HK-2 (cell line): ENCODE measurements around the gene ZNF296.
A peak's percentile ranks its signal among the peaks of the same experiment; 100 is the strongest.

Source experiments
- DNase-seq: peaks from one replicate; pipeline ENCODE4 v3.0.0-alpha.2; 2018; ENCODE audit not compliant: unreplicated experiment

Gene ZNF296

GRCh38 chr19:45082170-45082569, 5.9 kb upstream of the ZNF296 start:
- no peak for DNase-seq

- DNase-seq, result no peak
These were observed 3.7 kb upstream of the ZNF296 start for GRCh38 chr19:45079911-45080370.

DNA sequence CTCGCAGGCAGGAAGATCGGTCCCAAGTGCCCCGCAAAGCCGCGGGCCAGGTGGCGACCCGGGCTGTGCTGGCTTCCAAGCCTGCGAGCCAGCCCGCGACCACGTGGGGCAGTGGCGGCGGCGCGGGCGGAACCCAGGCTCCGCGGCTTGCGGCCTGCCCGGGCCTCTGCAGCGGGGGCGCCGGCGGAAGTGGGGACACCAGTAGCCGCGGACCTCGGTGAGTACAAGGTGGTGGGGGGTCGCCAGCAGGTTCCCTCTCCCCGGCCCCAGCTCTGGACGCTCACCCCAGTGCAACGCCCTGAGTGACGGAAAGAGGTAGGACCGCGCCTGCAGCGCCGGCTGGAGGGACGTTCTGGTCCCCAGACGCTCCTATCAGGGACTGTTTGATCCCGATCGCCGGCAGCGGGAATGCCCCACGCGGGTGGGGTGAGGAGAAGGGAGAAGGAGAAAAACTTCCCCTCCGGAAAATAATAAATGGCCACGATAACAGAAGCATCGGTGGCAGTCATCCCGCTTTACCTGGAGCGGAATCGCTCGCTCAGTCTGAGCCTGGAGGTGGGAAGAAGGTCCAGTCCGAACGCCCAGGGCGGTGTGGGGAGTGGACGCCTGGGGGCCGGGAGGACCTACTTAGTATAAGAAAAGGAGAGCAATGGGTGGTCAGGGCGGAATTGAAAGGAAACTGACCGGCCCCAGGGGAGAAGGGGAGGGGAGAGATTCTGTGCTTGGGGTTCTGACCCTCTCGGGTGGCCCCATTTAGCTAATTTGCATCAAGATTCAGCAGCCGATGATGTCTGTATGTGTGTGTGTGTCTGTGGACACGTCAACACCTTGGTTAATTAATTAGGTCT, 3.0 kb upstream of the ZNF296 start, which contains the start of gene GEMIN7:
Gene GEMIN7, plus strand, starts transcription at position 198 of the 848 bp plus-strand sequence. CDS start 10,855 bp downstream, outside the sequence.
- DNase-seq, result peak; percentile 82

DNA sequence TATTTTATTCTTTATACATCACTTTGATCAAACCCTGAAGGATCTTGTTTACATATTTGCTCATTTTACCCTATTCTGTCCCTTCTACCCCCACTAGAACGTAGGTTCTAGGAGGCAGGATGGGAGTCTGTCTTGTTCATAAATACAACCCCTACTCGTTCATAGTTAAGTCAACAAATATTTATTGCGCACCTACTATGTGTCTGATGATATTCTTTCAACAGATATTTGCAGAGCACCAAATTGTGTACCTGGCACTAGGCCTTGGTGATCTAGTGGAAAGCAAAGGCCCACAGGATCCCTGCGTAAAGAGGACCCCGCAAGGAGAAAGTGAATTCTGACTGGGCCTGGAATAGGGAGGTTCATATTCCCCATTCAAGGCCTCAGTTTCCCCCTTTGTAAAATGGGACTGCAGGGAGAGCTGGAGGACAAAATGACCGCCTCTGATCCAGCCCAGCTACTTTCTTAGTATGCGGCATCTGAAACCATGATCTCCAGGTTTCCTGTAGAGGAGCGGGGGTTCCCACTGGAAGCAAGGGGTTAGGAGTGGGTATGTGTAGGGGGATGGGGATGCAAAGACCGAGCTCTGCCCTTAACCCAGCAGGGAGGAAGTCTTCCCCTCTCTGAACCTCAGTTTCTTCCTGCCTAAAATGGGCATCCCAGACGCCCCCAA, 2.2 kb upstream of the ZNF296 start:
- DNase-seq, result no peak

- no peak for DNase-seq
These were observed 813 bp upstream of the ZNF296 start for GRCh38 chr19:45076851-45077730.

DNA sequence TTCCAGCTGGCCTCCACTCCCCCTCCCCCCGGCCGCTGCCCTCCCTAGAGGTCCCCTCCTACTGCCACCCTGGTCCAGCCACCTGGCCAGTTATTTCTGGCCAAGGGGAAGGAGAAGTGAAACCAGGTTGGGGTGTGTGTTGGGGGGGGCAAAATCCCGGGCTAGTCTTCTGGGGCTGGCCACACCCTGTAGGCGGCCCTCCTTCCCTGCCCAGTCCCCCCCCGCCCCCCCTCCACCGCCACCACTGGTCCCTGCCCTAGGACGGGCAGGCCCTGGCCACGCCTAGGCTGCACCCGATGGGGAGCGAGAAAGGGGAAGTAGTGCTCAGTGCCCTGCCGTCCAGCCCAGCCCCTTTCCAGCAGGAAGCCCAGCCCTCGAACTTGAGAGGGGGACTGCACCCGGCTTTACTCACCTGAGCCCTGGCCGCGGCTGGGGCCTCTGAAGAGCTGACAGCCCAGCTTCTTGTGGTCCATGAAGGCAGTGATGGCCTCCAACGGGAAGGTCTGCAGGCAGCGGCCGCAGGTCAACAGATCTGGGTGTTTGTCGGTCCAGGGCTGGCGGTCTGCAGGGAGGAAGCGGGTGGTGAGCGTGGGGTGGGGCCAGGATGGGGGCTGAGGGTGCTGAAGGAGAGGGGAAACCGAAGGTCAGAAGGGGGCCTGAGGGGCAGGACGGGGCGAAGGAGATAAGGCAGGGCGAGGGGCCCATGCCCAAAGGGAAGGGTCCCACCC, 813 bp downstream of the ZNF296 start:
- DNase-seq, result peak; percentile 79

DNA sequence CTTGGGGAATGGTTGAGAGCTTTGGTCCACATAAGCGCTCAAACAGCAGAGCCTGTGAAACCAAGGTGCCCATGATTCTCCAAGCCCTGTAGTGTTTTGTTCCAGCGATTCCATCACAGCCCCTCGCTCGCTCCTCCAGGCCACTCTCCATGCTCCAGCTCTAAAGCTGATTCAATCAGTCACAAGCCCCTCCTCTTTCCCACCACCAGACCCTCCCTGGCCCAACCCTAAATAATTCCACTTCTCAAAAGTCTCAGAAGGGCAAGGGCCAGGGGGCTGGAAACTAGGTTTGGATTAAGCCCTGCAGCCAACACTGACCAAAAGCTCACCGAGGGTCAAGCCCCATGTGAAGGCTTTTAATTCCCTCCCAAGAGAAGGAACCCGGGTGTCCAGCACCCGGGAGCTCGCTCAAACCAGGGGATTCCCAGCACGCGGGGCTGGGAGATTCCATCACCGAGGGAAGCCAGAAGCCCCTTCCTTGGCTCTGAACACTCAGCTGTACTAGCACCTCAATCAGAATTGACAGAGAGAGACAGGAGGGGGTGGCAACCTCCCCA, 1.5 kb downstream of the ZNF296 start:
- DNase-seq, result no peak

- DNase-seq, result no peak
These were observed 4.1 kb downstream of the ZNF296 start for GRCh38 chr19:45071969-45072790.

DNA sequence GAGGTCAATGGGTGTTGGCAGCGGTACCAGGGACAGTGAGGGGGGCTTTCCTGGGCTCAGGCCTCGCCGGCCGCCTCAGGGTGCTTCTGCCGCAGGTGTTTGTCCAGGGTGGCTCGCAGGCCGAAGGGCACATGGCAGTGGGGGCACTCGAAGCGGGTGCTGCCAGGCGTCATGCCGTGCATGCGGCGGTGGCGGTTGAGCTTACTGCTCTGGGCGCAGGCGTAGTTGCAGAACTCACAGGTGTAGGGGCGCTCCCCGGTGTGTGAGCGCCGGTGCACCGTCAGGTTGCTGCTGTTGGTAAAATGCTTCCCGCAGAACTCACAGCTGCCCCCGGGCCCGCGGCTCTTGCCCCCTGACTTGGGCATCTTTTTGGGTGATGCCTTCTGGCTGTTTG, 4.7 kb downstream of the ZNF296 start:
- DNase-seq, result no peak

DNA sequence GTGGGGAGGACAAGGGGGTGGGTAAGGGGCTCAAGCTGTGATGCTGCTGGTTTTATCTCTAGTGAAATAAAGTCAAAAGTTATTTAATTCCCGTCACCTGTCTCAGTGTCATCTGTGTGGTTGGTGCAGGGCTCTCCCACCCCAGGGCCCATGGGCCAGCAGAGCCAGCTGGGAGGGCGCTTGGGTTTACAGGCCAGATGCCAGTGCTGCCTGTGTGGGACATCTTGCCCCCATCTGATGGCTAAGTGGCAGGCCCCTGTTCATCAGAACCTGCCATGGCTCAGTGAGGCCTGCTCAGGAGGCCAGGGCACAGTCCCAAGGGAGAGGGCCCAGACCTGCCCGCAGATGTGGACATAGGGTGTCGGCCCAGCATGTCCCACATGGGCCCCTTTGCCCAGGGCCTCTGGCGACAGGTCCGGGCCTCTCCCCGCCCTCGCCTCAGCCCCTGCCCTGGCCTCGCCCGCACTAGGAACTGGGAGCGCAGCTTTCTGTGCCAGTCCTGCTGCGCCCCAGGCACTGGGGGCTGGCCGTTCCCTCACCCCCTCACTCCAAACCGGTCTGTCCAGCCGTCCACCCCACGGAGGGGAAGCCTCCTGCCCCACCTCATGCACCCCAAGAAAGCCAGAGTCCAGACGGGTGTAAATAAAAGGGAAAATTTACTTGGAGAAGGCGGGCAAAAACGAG, 5.3 kb downstream of the ZNF296 start:
- no peak for DNase-seq

DNA sequence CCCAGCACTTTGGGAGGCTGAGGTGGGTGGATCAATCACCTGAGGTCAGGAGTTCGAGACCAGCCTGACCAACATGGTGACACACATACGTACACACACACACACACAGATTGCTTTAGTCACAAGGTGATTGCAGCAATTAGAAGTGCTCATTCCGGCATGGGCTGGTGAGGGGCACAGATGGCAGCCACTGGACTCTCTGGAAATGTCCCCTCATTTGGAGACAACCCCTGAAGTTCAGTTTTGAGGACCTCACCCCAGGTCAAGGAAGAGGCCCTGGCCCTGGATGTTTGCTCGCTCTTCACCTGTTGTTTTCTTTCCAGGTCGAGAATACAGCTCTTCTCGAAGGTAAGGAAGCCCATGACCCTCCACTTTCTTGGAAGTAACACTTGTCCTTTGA, 6.1 kb downstream of the ZNF296 start:
- DNase-seq, result no peak

DNA sequence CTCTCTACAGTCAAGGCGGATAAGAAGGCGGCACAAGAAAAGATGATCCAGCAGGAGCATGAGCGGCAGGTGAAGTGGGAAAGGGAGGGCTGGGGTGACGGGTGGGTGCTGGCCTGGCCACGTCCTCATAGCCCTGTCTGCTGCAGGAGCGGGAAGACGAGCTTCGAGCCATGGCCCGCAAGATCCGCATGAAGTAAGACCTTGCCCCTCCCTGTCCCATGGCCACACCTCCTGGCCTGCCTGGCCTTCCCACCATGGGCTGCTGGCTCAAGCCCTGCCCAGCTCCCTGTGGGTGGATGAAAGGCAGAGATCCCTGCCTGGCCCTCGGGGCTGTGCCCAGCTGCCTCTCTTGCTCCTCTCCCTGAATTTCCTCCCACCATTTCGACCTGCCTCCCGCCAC, 7.2 kb downstream of the ZNF296 start:
- no peak for DNase-seq

DNA sequence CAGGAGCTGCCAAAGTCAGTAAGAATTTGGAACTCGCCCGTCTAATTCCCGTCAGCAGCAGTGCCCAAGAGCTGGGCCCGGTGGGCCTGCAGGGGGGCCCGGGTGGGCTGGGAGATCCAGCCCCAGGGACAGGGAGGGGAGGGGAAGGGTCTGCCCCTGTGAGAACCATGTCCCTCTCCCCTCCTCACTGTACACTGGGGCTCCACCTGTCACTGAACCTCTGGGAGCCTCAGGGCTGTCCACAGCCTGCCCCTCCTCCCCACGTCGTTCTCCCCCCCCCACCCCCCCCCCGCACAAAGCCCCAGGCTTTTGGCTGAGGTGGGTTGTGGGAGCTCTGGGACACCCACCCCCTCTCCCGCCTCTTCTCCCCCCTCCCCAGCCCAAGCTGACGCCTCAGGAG, 8.2 kb downstream of the ZNF296 start:
- DNase-seq, result no peak

DNA sequence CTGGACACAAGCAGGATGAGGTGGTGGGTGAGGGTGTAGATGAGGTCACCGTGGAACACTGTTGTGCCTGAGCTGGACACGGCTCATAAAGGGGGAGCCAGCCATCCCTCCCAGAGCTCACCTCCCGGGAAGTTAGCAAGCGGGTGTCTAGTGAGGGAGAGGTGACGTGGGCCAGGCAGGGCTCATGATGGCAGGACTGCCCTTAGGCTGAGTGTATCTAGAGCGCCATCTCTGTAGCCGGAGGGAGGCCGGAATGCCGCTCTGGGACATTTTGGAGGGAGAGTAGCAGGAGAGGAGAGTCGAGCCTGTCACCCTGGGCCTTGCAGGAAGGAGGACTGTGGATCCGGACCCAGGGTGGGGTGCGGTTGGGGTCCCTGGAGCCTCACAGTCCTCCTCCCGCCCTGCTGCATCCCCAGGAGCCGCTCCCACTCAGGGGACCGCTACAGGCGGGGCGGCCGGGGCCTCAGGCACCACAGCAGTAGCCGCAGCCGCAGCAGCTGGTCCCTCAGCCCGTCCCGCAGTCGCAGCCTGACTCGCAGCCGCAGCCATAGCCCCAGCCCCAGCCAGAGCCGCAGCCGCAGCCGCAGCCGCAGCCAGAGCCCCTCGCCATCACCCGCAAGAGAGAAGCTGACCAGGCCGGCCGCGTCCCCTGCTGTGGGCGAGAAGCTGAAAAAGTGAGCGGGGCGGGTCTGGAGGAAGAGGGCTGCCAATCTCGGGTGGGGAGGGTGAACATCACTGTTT, 9.2 kb downstream of the ZNF296 start:
- DNase-seq, result no peak

DNA sequence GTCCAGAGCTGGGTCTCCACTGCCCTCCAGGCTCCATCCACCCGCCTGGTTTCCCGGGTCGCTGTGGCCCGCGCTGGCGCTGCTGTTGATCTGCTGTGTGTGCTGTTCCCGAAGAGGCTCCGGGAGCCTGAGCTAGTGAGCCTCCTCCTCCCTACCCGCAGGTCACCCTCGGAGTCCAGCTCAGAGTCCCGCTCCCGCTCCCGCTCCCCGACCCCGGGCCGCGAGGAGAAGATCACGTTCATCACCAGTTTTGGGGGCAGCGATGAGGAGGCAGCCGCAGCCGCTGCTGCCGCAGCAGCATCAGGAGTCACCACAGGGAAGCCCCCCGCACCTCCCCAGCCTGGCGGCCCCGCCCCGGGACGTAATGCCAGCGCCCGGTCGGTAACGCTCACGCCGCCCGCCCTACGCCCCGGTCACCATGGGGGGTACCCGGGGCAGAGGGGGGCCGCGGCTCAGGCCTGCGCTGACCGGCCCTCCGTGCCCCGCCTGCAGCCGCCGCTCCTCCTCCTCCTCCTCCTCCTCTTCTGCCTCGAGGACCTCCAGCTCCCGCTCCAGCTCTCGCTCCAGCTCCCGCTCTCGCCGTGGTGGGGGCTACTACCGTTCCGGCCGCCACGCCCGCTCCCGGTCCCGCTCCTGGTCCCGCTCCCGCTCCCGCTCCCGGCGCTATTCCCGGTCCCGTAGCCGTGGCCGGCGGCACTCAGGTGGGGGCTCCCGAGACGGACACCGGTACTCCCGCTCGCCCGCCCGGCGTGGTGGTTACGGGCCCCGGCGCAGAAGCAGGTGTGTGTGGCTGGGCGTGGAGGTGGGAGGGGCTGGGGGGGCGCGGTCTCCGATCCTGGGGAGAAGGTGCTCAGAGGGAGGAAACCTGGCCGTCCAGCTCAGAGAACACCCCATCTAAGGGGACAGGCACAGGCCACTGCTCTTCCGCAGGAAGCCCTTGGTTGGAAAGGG, 12.2 kb downstream of the ZNF296 start:
- DNase-seq, result no peak

DNA sequence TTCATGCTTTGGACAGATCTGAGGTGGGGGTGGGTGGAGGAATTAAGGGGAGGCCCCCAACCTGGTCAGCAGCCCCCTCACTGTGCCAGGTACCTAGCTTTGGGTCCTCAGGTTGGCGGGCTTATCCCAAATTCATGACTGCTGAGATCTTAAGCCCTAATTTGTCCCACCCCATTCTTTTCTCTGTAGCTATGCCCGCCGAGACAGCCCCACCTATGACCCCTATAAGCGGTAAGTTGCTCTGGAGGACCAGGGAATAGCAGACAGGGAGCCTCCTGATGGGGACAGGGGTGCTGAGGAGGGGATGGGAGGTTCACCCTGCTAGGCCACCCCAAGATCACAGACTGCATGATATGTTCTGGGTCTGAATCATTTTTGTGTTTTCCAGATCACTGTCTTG, 14.3 kb downstream of the ZNF296 start:
- DNase-seq, result no peak

DNA sequence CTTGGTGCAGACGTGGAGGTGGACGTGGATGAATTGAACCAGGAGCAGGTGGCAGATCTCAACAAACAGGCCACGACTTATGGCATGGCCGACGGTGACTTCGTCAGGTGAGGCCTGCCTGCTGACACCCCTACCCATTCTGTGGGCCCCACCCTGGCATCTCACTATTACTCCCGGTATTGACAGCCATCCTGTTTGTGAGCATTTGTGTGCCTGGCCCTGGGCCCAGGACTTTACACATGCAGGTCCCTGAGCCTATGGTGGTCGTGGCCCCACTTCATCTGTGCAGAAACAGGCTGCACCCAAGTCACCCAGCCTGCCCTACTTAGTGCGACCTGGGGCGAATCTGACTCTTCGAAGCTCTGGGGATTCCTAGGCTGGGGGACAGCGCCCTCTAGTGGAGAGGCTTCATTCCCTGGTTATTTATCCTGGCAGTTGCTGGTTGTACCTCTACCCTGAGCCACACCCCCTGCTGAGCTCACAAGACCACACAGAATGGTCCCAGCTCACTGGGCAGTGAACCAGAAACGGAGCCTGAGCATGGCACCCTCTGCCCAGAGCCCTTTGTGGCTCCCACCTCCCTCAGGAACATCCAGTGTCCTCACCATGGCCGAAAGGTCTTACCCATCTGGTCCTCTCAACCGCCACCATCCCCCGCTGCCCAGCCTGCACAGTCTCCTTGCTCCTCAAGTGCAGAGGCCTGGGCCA, 16.9 kb downstream of the ZNF296 start:
- DNase-seq, result peak; percentile 88
